BJ (cell line): ENCODE data around the gene TAL1. TPM values are rescaled to one million over a fixed set of nuclear protein-coding genes. Genes with fewer than 3 reads are reported as not detected.

Source experiments
- CTCF ChIA-PET: fragments of 350-600 bp; formaldehyde crosslinking; extraction: SDS; loops from one replicate; lab custom pipeline; 2021; ENCODE audit warnings: antibody characterized with exemption, inconsistent platforms; lab: Yijun Ruan, JAX
- POLR2A ChIA-PET: fragments of 300-600 bp; sonication (Branson Sonifier 250); formaldehyde crosslinking; extraction: SDS; loops from one replicate; lab custom pipeline; 2021; ENCODE audit warnings: antibody characterized with exemption; lab: Charles Lee
- DNase-seq: peaks from one replicate; pipeline ENCODE4 v3.0.0-alpha.2; 2011; ENCODE audit warnings: low read depth
- H3K27me3 ChIP-seq: 2 replicates; pipeline ENCODE4 v1.6.0; 2011; ENCODE audit warnings: low read length; ENCODE audit not compliant: control insufficient read depth, insufficient read depth
- H3K36me3 ChIP-seq: 2 replicates; pipeline ENCODE4 v1.5.1; 2011; ENCODE audit warnings: low read length; ENCODE audit not compliant: control insufficient read depth, insufficient read depth
- H3K4me3 ChIP-seq: 2 replicates; pipeline ENCODE4 v1.5.1; 2011; ENCODE audit warnings: low read depth, mild to moderate bottlenecking, control low read depth, low read length
- CTCF ChIP-seq: IDR thresholded peaks from 2 replicates; pipeline ENCODE4 v1.5.1; 2011; ENCODE audit warnings: low read depth, mild to moderate bottlenecking, control low read depth, inconsistent platforms, low read length, moderate library complexity; ENCODE audit not compliant: insufficient read depth
- polyA plus RNA-seq: library from polyadenylated mRNA; depleted of rRNA; stranded (reverse); fragments of >200 nt; gene quantifications from 2 replicates; pipeline ENCODE4 v1.2.3, GENCODE V29; 2011

TAL1 gene
- polyA plus RNA-seq, 1 experiment: not detected

- Histone ChIP-seq H3K36me3 (no peaks in the 10 kb centered on the region), H3K4me3 (no peak overlapping the region), H3K27me3 (no peaks in the 10 kb centered on the region; the same call in 1 of the 2 replicates)
- CTCF ChIA-PET: interaction anchor here (0.7 to 3.6 kb wide), 8 partner anchors 8 to 544 kb away, joined by 3 to 35 read pairs (median 4); partner anchors contain the start of genes PDZK1IP1 and STIL
- POLR2A ChIA-PET: no interaction called here
- TF ChIP-seq CTCF: no peak
- no peak for DNase-seq
These were observed 49.9 kb downstream of the TAL1 start for GRCh38 chr1:47181955-47182675.

- ChIA-PET CTCF (interaction anchor here (0.7 to 4.0 kb wide), 7 partner anchors 9 to 255 kb away, joined by 3 to 66 read pairs (median 4); partner anchors contain the start of genes PDZK1IP1 and STIL), POLR2A (no interaction called here)
- Histone ChIP-seq H3K36me3 (no peaks in the 10 kb centered on the region), H3K27me3 (no peaks in the 10 kb centered on the region; the same call in 1 of the 2 replicates), H3K4me3 (no peak overlapping the region)
- no peak for DNase-seq
- TF ChIP-seq CTCF: no peak
These were observed 50.7 kb downstream of the TAL1 start for GRCh38 chr1:47181095-47181954.

- DNase-seq: no peak
- no peaks in the 10 kb centered on the region for H3K36me3 ChIP-seq
- ChIA-PET CTCF (interaction anchor here (0.7 to 4.0 kb wide), 5 partner anchors 12 to 256 kb away, joined by 3 to 66 read pairs (median 4); partner anchors contain the start of genes PDZK1IP1 and STIL), POLR2A (no interaction called here)
- H3K27me3 ChIP-seq: no peaks in the 10 kb centered on the region; the same call in 1 of the 2 replicates
- TF ChIP-seq CTCF: no peak
- no peak overlapping the region for H3K4me3 ChIP-seq
These were observed 51.4 kb downstream of the TAL1 start for GRCh38 chr1:47180603-47181094.

- no peak for DNase-seq
- ChIA-PET POLR2A (no interaction called here), CTCF (interaction anchor here (0.6 to 4.0 kb wide), 20 partner anchors 8 to 546 kb away, joined by 3 to 66 read pairs (median 5); partner anchors contain the start of genes FOXD2 and PDZK1IP1)
- TF ChIP-seq CTCF: no peak
- no peaks in the 10 kb centered on the region; the same call in 1 of the 2 replicates for H3K27me3 ChIP-seq
- H3K4me3 ChIP-seq: peak overlapping the region; percentile 39; the same call in 1 of the 2 replicates
- H3K36me3 ChIP-seq: no peaks in the 10 kb centered on the region
These were observed 51.9 kb downstream of the TAL1 start for GRCh38 chr1:47179988-47180563.
